OCI-LY1 (cell line): Measurements from ENCODE around the gene ARMC7.

ENCODE experiments used
- EZH2 ChIP-seq: fragments of 200-600 bp; sonication (generic), shearing (Covaris generic); IDR thresholded peaks from 2 replicates; pipeline ENCODE4 v1.8.0; 2017; ENCODE audit warnings: borderline replicate concordance, mixed run types, mild to moderate bottlenecking, antibody characterized with exemption, low read length, moderate library complexity, mixed read lengths
- TF ChIP-seq, protein P1 (sequence below): fragments of 200-600 bp; sonication (generic), shearing (Covaris generic); IDR thresholded peaks from 2 replicates; pipeline ENCODE4 v1.5.1; 2017; ENCODE audit warnings: mild to moderate bottlenecking, antibody characterized with exemption, low read length, moderate library complexity, mixed read lengths

DNA sequence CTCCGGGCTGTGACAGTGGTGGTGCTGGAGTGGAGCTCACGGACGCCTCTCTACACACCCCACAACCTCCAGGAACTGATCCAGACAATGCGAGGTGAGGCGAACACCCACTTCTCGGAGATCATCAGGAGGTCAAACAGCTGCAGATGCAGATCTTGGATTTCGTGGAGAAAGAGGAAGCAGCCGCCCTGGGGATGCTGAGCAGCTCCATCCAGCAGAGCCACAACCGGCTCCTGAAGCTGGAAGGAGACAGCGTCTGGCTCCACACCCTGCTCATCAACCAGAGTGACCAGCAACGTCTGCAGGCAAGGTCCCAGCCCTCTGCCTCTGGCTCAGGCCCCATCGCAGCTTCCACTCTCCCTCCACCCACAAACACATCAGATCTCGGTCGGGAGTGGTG is 35.2 kb upstream of the ARMC7 start:
- TF ChIP-seq, protein P1, sequence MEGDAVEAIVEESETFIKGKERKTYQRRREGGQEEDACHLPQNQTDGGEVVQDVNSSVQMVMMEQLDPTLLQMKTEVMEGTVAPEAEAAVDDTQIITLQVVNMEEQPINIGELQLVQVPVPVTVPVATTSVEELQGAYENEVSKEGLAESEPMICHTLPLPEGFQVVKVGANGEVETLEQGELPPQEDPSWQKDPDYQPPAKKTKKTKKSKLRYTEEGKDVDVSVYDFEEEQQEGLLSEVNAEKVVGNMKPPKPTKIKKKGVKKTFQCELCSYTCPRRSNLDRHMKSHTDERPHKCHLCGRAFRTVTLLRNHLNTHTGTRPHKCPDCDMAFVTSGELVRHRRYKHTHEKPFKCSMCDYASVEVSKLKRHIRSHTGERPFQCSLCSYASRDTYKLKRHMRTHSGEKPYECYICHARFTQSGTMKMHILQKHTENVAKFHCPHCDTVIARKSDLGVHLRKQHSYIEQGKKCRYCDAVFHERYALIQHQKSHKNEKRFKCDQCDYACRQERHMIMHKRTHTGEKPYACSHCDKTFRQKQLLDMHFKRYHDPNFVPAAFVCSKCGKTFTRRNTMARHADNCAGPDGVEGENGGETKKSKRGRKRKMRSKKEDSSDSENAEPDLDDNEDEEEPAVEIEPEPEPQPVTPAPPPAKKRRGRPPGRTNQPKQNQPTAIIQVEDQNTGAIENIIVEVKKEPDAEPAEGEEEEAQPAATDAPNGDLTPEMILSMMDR, result no peak
- no peak for TF ChIP-seq EZH2
